Effector memory CD4-positive, alpha-beta T cell (primary cell): ENCODE data around the gene AMBRA1.

Experiments
- DNase-seq, 3 donors: peaks; one replicate each; pipeline ENCODE4 v3.0.0-alpha.2; 2020
- H3K27ac ChIP-seq: 2 replicates; pipeline ENCODE4 v1.7.0; 2013; ENCODE audit warnings: mild to moderate bottlenecking, low read length, moderate library complexity; ENCODE audit not compliant: insufficient read depth, poor library complexity, severe bottlenecking
- H3K27me3 ChIP-seq: replicated peaks from 2 replicates; pipeline ENCODE4 v1.7.0; 2013; ENCODE audit warnings: mild to moderate bottlenecking, low read length; ENCODE audit not compliant: insufficient read depth, control insufficient read depth, poor library complexity, severe bottlenecking
- H3K36me3 ChIP-seq: 2 replicates; pipeline ENCODE4 v1.7.0; 2013; ENCODE audit warnings: mild to moderate bottlenecking, low read length, moderate library complexity; ENCODE audit not compliant: control insufficient read depth, insufficient read depth
- H3K4me1 ChIP-seq: 2 replicates; pipeline ENCODE4 v1.7.0; 2013; ENCODE audit warnings: low read length, mild to moderate bottlenecking; ENCODE audit not compliant: control insufficient read depth, insufficient read depth, poor library complexity, severe bottlenecking
- H3K4me3 ChIP-seq: 2 replicates; pipeline ENCODE4 v1.7.0; 2013; ENCODE audit warnings: low read length, low read depth, mild to moderate bottlenecking; ENCODE audit not compliant: insufficient read depth, poor library complexity, severe bottlenecking
- H3K9me3 ChIP-seq: 2 replicates; pipeline ENCODE4 v1.7.0; 2013; ENCODE audit warnings: mild to moderate bottlenecking, low read length, moderate library complexity; ENCODE audit not compliant: control insufficient read depth

Gene AMBRA1

DNA sequence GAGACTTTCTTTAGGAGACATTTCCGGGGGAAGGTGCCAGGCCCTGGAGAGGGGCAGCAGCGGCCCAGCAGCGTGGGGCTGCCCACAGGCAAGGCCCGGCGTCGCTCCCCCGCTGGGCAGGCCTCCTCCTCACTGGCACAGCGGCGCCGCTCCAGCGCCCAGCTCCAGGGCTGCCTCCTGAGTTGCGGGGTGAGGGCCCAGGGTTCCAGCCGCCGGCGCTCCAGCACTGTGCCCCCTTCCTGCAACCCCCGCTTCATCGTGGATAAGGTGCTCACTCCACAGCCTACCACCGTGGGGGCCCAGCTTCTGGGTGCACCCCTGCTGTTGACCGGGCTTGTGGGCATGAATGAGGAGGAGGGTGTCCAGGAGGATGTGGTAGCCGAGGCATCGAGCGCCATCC is 227.6 kb downstream of the AMBRA1 start:
- H3K36me3 ChIP-seq: peaks cover 56% of the 10 kb centered on the region
- H3K4me3 ChIP-seq: no peak overlapping the region
- H3K4me1 ChIP-seq: peaks cover 27% of the 10 kb centered on the region
- no peak overlapping the region for H3K27ac ChIP-seq
- H3K9me3 ChIP-seq: no peaks in the 10 kb centered on the region
- H3K27me3 ChIP-seq: no peaks in the 10 kb centered on the region
- DNase-seq: no peak

DNA sequence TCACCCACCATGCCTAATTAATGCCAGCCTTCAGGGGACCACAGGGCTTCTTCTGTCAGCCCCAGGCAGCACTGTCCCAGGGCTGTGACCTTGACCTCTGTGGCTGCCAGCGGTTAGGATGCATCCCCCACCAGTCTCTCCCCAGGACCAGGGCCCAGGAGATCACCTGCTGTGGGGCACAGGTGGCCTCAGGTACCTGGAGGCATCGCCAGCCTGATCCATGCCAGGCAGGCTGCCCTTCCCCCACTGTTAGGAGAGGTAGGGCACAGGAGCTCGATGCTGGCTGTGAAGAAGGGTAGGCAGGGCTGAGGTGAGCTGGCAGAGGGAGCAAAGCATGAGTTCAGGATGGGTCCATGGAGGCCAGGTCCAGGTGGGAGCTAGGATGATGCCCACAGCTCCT is 229.0 kb downstream of the AMBRA1 start:
- Histone ChIP-seq H3K36me3 (peaks cover 42% of the 10 kb centered on the region), H3K27me3 (no peaks in the 10 kb centered on the region), H3K4me3 (no peak overlapping the region), H3K27ac (peak overlapping the region; percentile 14), H3K4me1 (peaks cover 35% of the 10 kb centered on the region), H3K9me3 (no peaks in the 10 kb centered on the region)
- no peak for DNase-seq

DNA sequence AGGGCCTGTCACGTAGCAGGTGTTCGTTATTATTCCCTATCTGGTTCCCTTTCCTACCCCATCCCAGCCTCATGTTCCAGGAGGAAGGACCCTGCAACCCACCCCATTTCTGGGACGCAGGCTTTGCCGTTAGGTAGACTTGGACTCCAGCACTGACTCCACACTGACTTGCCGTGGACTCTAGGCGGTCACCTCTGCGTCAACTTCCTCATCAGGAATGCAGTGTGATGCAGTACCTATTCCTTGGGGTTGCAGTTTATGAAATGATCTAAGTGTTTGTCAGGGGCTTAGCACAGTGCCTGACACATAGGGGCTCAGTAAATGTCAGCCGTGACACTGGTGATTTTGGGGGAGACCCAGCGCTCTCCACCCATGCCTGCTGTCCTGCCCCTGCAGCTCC is 229.8 kb downstream of the AMBRA1 start:
- no peak overlapping the region for H3K27ac ChIP-seq
- H3K36me3 ChIP-seq: peaks cover 34% of the 10 kb centered on the region
- no peaks in the 10 kb centered on the region for H3K27me3 ChIP-seq
- peaks cover 35% of the 10 kb centered on the region for H3K4me1 ChIP-seq
- no peak overlapping the region for H3K4me3 ChIP-seq
- DNase-seq: no peak
- no peaks in the 10 kb centered on the region for H3K9me3 ChIP-seq

DNA sequence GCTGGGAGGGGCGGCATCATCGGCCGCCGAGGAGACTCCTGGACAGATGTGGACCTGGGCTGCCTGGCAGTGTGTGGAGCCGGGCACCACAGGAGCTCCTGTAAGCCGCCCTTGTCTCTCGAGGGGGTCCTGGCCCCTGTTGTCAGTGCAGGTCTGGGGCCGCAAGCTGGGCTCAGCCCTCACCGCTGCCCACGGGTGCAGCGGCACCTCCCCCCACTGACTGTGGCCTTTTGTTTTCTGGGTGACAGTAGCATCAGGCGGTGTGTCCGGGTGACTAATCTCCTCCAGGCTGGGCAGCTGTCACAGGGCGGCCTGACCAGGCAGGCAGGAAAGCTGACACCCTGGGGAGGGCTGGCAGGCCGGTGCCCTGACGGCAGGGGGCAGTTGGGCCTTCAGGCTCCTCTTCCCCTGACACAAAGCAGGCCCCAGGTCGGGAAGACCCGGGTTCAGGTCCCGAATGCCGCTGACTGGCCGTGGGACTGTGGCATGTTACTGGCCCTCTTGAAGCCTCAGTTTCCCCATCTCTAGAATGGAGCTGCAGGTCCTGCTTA is 230.3 kb downstream of the AMBRA1 start:
- Histone ChIP-seq H3K36me3 (peaks cover 30% of the 10 kb centered on the region), H3K9me3 (no peaks in the 10 kb centered on the region), H3K27me3 (no peaks in the 10 kb centered on the region), H3K27ac (peak overlapping the region; percentile 56), H3K4me1 (peaks cover 35% of the 10 kb centered on the region), H3K4me3 (no peak overlapping the region)
- no peak for DNase-seq

DNA sequence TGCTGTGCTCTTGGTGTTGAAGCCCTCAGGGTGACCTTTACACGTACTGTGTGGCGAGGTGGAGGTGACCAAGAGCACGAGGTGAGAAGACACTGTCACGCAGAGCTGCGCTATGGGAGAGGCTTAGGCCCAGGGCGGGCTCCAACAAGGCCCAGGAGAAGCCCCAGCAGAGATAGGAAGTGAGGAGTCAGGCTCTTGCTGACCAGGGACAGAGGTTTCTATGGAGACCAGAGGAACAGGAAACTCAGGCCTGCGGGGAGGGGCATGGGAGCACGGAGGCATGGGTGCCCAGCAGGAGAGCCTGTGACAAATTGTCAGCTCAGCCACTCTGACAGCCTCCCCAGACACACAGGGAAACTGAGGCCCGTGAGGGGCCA is 230.8 kb downstream of the AMBRA1 start:
- no peaks in the 10 kb centered on the region for H3K27me3 ChIP-seq
- no peaks in the 10 kb centered on the region for H3K9me3 ChIP-seq
- peaks cover 35% of the 10 kb centered on the region for H3K4me1 ChIP-seq
- H3K27ac ChIP-seq: peak overlapping the region; percentile 56
- no peak for DNase-seq
- H3K4me3 ChIP-seq: no peak overlapping the region
- peaks cover 25% of the 10 kb centered on the region for H3K36me3 ChIP-seq

DNA sequence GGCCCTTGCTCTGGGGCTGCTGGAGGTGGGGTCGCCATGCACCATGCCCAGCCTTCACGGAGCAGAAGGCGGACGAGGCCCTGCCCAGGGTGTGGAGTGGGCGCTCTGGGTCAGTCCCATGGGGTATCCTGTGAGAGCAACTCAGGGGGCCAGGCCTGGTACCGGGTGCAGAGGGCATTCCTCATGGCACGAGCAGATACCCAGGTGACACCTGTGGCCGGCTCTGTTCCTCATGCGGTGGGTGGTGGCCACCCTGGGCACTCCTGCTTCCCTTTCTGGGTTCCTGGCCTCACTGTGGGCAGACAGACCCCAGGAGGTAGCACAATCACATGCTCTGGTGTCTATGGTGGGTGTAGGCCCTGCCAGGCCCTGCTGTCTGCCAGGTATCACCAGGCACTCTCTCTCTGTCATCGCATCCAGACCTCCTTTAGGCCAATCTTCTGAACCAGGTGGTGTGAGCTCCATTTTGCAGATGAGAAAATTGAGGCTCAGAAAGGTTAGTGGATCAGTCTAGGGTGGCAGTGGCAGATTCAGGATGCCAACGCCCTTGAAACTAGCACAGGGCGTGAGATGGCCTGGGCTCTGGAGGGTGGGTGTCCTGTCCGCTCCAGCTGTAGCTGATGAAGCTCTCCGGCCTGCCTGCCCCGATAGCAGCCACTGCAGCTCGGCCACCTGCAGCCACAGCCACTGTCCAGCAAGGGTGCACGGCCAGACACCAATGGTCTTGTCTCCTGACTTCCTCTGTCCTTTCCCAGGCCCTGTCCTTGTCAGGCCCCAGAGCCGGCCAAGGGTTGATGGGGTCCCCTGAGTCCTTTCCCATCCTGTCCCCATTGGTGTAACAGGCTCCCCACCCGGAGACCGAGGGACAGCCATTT is 231.4 kb downstream of the AMBRA1 start:
- no peak overlapping the region for H3K4me3 ChIP-seq
- peaks cover 21% of the 10 kb centered on the region for H3K36me3 ChIP-seq
- H3K27ac ChIP-seq: peak overlapping the region; percentile 56
- H3K4me1 ChIP-seq: peaks cover 35% of the 10 kb centered on the region
- no peaks in the 10 kb centered on the region for H3K27me3 ChIP-seq
- DNase-seq: no peak
- no peaks in the 10 kb centered on the region for H3K9me3 ChIP-seq

DNA sequence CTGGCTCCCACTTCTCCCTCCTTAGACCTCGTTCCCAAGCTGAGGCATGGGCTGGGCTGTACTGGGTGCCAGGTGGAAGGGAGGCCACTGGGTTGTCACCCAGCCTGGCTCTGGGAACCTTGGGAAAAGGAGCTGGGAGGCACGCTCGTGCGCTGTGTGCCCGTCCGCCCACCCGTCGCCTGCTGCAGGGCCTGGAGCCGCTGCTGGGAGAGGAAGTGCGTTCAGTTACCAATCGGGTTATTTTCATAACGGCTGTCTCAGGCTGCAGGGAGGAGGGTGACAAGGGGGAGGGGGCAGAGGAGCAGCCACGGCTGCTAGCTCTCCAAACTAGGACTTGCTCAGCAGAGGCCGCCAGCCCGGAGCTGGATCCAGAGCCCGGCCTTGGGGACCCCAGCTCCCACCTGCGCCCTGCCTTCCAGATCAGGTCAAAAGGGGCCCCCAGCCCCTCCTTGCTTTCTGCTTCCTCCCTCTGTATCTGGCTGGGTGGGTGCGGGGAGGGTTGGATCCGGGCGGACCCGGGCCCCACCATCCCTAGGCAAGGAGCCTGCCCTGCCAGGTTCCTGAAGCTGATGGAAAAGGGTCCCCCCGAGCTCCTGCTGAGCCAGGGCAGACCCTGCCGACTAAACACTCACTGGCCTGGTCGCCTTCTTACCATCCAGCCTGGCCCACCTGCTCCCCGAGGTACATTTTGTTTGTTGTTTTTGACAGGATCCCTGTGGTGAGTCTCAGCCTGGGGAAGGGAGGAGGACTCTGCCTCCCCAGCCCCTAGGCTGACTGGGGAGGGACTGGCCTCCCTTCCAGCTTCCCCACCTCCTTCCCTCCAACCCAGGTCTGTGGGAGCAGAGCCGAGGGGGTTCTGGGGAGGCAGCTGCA is 232.3 kb downstream of the AMBRA1 start:
- Histone ChIP-seq H3K36me3 (peaks cover 20% of the 10 kb centered on the region), H3K9me3 (no peaks in the 10 kb centered on the region), H3K4me1 (peaks cover 27% of the 10 kb centered on the region), H3K27ac (peak overlapping the region; percentile 56), H3K27me3 (no peaks in the 10 kb centered on the region), H3K4me3 (peak overlapping the region; percentile 30)
- peak in 2 of 3 donors; percentile 32 to 45 for DNase-seq

GRCh38 chr11:46360878-46361277 is 232.9 kb downstream of the AMBRA1 start:
- H3K36me3 ChIP-seq: peaks cover 17% of the 10 kb centered on the region

GRCh38 chr11:46359953-46360352 is 233.9 kb downstream of the AMBRA1 start:
- Histone ChIP-seq H3K9me3 (no peaks in the 10 kb centered on the region), H3K27me3 (no peaks in the 10 kb centered on the region), H3K27ac (no peak overlapping the region), H3K4me1 (peaks cover 30% of the 10 kb centered on the region), H3K4me3 (no peak overlapping the region), H3K36me3 (peaks cover 8% of the 10 kb centered on the region)
- no peak for DNase-seq

More at GRCh38 chr11:46360878-46361277, 232.9 kb downstream of the AMBRA1 start:
- DNase-seq: no peak
- Histone ChIP-seq H3K27ac (peak overlapping the region; percentile 56), H3K9me3 (no peaks in the 10 kb centered on the region), H3K4me3 (peak overlapping the region; percentile 30), H3K4me1 (peaks cover 26% of the 10 kb centered on the region), H3K27me3 (no peaks in the 10 kb centered on the region)
